ENCODE data around the gene ABCG1.

DNA sequence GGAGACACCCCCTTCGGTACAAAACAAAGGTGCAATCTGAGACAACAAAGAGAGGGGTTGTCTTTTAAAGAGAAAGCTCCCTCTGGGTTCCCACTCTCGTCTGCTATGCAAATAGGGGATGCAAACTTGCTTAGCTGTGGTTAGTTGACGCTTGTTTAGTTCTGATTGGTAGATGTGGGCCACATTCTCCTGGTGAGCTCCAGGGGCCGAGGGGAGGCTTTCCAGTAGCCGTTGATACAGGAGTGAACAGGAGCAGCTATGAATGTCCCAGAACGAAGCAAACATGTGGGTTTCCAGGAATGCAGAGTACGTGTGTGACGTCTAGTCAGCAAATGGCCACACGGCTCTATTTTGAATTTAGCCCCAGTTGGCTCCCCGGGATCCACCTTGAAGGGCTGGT lies 117.1 kb downstream of the ABCG1 start:
- TF ChIP-seq, protein P1, sequence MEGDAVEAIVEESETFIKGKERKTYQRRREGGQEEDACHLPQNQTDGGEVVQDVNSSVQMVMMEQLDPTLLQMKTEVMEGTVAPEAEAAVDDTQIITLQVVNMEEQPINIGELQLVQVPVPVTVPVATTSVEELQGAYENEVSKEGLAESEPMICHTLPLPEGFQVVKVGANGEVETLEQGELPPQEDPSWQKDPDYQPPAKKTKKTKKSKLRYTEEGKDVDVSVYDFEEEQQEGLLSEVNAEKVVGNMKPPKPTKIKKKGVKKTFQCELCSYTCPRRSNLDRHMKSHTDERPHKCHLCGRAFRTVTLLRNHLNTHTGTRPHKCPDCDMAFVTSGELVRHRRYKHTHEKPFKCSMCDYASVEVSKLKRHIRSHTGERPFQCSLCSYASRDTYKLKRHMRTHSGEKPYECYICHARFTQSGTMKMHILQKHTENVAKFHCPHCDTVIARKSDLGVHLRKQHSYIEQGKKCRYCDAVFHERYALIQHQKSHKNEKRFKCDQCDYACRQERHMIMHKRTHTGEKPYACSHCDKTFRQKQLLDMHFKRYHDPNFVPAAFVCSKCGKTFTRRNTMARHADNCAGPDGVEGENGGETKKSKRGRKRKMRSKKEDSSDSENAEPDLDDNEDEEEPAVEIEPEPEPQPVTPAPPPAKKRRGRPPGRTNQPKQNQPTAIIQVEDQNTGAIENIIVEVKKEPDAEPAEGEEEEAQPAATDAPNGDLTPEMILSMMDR (IDR thresholded peaks at IDR 0.05; ENCODE audit: poor library complexity), result no peak
- TF ChIP-seq EZH2 (IDR thresholded peaks at IDR 0.05; ENCODE audit: borderline replicate concordance), result no peak
- no peak for TF ChIP-seq EZH2phosphoT487 (IDR thresholded peaks at IDR 0.05; ENCODE audit: low read depth, severe bottlenecking, unreplicated experiment)
